CD4-positive, alpha-beta T cell (primary cell): ENCODE measurements around the gene VPS13D. TPM values are rescaled to one million over a fixed set of nuclear protein-coding genes. Genes with fewer than 3 reads are reported as not detected.

Source experiments
- ATAC-seq: fragments of 200-7000 bp; cut with Tn5 transposase; one replicate; pipeline ENCODE4 v1.10.0; 2022; ENCODE audit warnings: mild to moderate bottlenecking; ENCODE audit not compliant: poor library complexity
- CTCF ChIA-PET: fragments of 350-600 bp; sonication (Branson Sonifier 250); formaldehyde crosslinking; loops from one replicate; lab custom pipeline; 2021; ENCODE audit warnings: antibody characterized with exemption, inconsistent platforms; lab: Charles Lee
- POLR2A ChIA-PET: fragments of 350-600 bp; sonication (Branson Sonifier 250); formaldehyde crosslinking; loops from one replicate; lab custom pipeline; 2021; ENCODE audit warnings: antibody characterized with exemption, inconsistent platforms; lab: Charles Lee
- DNase-seq, 14 experiments: peaks; one replicate each; pipeline ENCODE4 v3.0.0-alpha.2; 2013 to 2020; ENCODE audit warnings: mixed read lengths in 2 of 14
- H3K27ac ChIP-seq, 2 donors: one replicate each; pipeline versions ENCODE4 v1.5.1 to v1.7.0; 2013; ENCODE audit warnings: low read length in 2 of 2, low read depth in 1 of 2, mild to moderate bottlenecking in 1 of 2
- H3K27me3 ChIP-seq, 2 experiments: 1 replicate in 1 of 2; 2 replicates in 1 of 2; pipeline versions ENCODE4 v1.6.1 to v1.7.0; 2013; ENCODE audit warnings: low read length in 2 of 2, control low read depth in 1 of 2, mild to moderate bottlenecking in 1 of 2, moderate library complexity in 1 of 2; ENCODE audit not compliant: insufficient read depth in 2 of 2, control insufficient read depth in 1 of 2
- H3K36me3 ChIP-seq: one replicate; pipeline ENCODE4 v1.6.1; 2013; ENCODE audit warnings: low read length, control low read depth; ENCODE audit not compliant: insufficient read depth
- H3K4me1 ChIP-seq: one replicate; pipeline ENCODE4 v1.6.1; 2013; ENCODE audit warnings: low read length, control low read depth; ENCODE audit not compliant: insufficient read depth
- H3K4me3 ChIP-seq: one replicate; pipeline ENCODE4 v1.5.1; 2013; ENCODE audit warnings: mild to moderate bottlenecking, low read length, moderate library complexity
- H3K9me3 ChIP-seq, 2 experiments: 1 replicate in 1 of 2; 2 replicates in 1 of 2; pipeline versions ENCODE4 v1.6.1 to v1.7.0; 2013; ENCODE audit warnings: low read length in 2 of 2, mild to moderate bottlenecking in 2 of 2, control low read depth in 1 of 2, moderate library complexity in 1 of 2; ENCODE audit not compliant: control insufficient read depth in 1 of 2, insufficient read depth in 1 of 2
- H3K27ac Mint-ChIP-seq: one replicate; pipeline ENCODE4 v1.8.0; 2020; ENCODE audit warnings: mixed read lengths
- H3K27me3 Mint-ChIP-seq: one replicate; pipeline ENCODE4 v1.8.0; 2021; ENCODE audit warnings: mixed read lengths
- H3K36me3 Mint-ChIP-seq: one replicate; pipeline ENCODE4 v1.8.0; 2021; ENCODE audit warnings: low read depth, mixed read lengths
- H3K4me1 Mint-ChIP-seq: one replicate; pipeline ENCODE4 v1.8.0; 2021; ENCODE audit warnings: low read depth, mixed read lengths
- H3K4me3 Mint-ChIP-seq: one replicate; pipeline ENCODE4 v1.8.0; 2020; ENCODE audit warnings: mild to moderate bottlenecking, mixed read lengths
- H3K9me3 Mint-ChIP-seq: one replicate; pipeline ENCODE4 v1.8.0; 2020; ENCODE audit warnings: mixed read lengths
- CTCF ChIP-seq: fragments of 200-600 bp; IDR thresholded peaks from one replicate; pipeline ENCODE4 v1.8.0; 2022; ENCODE audit warnings: antibody characterized with exemption, mild to moderate bottlenecking
- intact Hi-C, 2 experiments: fragments of 100-400 bp; cut with DNase I in 1 of 2; cut with micrococcal nuclease in 1 of 2; formaldehyde crosslinking; loops; one replicate each; pipeline versions ENCODE4 v1.15.1 to v1.9.0; 2023 to 2025; cut with DNase I, micrococcal nuclease
- total RNA-seq, 174 experiments: library from RNA in 2 of 174; stranded (reverse) in 2 of 174; gene quantifications; one replicate each; pipeline ENCODE4 v1.2.3 and lab custom pipeline; 2021 to 2026

The VPS13D gene
- total RNA-seq, 2 experiments from 2014 or later, result 63.0 to 67.3 TPM

GRCh38 chr1:12397462-12398450 lies 167.9 kb downstream of the VPS13D start:
- ChIA-PET POLR2A (interaction anchor here (2.4 kb wide), 1 partner anchor 12 kb away, joined by 7 read pairs; no protein-coding TSS in a partner anchor), CTCF (interaction anchor here (0.6 to 1.3 kb wide), 2 partner anchors 11 to 217 kb away, joined by 3 read pairs; no protein-coding TSS in a partner anchor)
- Mint-ChIP-seq H3K9me3 (no peaks in the 10 kb centered on the region), H3K4me1 (peaks cover 22% of the 10 kb centered on the region), H3K4me3 (no peak overlapping the region), H3K27me3 (no peaks in the 10 kb centered on the region), H3K27ac (peak overlapping the region; percentile 12), H3K36me3 (peaks cover 64% of the 10 kb centered on the region)
- H3K9me3 ChIP-seq, result no peaks in the 10 kb centered on the region
- ATAC-seq (peak; percentile 21), DNase-seq (peak in 1 of 14 experiments; percentile 15)
- intact Hi-C loops, result no loop called here
- H3K27ac ChIP-seq, result no peak overlapping the region
- H3K4me1 ChIP-seq, result peaks cover 5% of the 10 kb centered on the region
- H3K4me3 ChIP-seq, result no peak overlapping the region
- TF ChIP-seq CTCF, result no peak
- peaks cover 24% of the 10 kb centered on the region for H3K36me3 ChIP-seq
- no peaks in the 10 kb centered on the region for H3K27me3 ChIP-seq

- H3K4me1 Mint-ChIP-seq, result peaks cover 25% of the 10 kb centered on the region
Measured at GRCh38 chr1:12398479-12398878, 168.6 kb downstream of the VPS13D start.

More at GRCh38 chr1:12398479-12398878, 168.6 kb downstream of the VPS13D start:
- Mint-ChIP-seq H3K27me3 (no peaks in the 10 kb centered on the region), H3K9me3 (no peaks in the 10 kb centered on the region), H3K27ac (no peak overlapping the region), H3K4me3 (no peak overlapping the region), H3K36me3 (peaks cover 67% of the 10 kb centered on the region)
- TF ChIP-seq CTCF, result no peak
- no peaks in the 10 kb centered on the region for H3K9me3 ChIP-seq
- peaks cover 32% of the 10 kb centered on the region for H3K36me3 ChIP-seq
- no peak overlapping the region for H3K27ac ChIP-seq
- CTCF ChIA-PET, result interaction anchor here (0.6 to 1.3 kb wide), 3 partner anchors 11 to 216 kb away, joined by 3 read pairs; no protein-coding TSS in a partner anchor
- no peak overlapping the region for H3K4me3 ChIP-seq
- POLR2A ChIA-PET, result interaction anchor here (2.4 kb wide), 1 partner anchor 13 kb away, joined by 7 read pairs; no protein-coding TSS in a partner anchor
- DNase-seq (no peak), ATAC-seq (no peak)
- no peaks in the 10 kb centered on the region for H3K27me3 ChIP-seq
- peaks cover 5% of the 10 kb centered on the region for H3K4me1 ChIP-seq
- intact Hi-C loops, result no loop called here
